ENCODE data around the gene PROX2. TPM values are rescaled to one million over a fixed set of nuclear protein-coding genes. Genes with fewer than 3 reads are reported as not detected.

Gene PROX2
- total RNA-seq, 4 donors from 2014 or later: 0.08 TPM; not detected in 3

DNA sequence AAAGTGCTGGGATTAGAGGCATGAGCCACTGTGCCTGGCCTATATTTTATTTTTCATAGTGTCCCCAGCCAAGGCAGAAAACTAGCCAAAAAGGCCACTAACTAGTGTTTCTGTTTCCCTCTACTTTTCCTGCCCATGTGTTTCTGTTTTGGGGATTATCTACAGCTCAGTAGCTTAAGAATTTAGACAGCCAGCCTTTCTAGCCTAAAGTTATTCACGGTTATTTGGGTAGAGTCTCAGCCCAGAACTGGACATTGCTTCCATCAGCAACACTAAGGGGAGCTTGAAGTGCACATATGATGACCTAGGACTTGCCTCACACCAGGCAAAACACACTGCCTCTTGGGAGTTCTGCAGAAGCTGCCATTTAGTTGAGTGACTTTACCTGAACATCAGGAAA, 17.9 kb downstream of the PROX2 start:
- no peak for ATAC-seq
- H3K27ac ChIP-seq: no peak overlapping the region
- H3K4me1 ChIP-seq: peaks cover 0 to 42% (median 18%) of the 10 kb centered on the region in 3 donors
- WGBS, 2 donors (ENCODE audit: low coverage in 1 of 2): 17% methylated on average over 1 of the region's 1 CpG; no CpG with 5 or more reads in 1 of the 2 donors
- no peaks in the 10 kb centered on the region for H3K27me3 ChIP-seq
- TF ChIP-seq POLR2A (IDR thresholded peaks at IDR 0.05) (no peak), EP300 (IDR thresholded peaks at IDR 0.05) (no peak), POLR2AphosphoS5 (IDR thresholded peaks at IDR 0.05) (no peak)
- TF ChIP-seq, protein P1, sequence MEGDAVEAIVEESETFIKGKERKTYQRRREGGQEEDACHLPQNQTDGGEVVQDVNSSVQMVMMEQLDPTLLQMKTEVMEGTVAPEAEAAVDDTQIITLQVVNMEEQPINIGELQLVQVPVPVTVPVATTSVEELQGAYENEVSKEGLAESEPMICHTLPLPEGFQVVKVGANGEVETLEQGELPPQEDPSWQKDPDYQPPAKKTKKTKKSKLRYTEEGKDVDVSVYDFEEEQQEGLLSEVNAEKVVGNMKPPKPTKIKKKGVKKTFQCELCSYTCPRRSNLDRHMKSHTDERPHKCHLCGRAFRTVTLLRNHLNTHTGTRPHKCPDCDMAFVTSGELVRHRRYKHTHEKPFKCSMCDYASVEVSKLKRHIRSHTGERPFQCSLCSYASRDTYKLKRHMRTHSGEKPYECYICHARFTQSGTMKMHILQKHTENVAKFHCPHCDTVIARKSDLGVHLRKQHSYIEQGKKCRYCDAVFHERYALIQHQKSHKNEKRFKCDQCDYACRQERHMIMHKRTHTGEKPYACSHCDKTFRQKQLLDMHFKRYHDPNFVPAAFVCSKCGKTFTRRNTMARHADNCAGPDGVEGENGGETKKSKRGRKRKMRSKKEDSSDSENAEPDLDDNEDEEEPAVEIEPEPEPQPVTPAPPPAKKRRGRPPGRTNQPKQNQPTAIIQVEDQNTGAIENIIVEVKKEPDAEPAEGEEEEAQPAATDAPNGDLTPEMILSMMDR (IDR thresholded peaks at IDR 0.05): no peak
- no peak overlapping the region for H3K4me3 ChIP-seq
- H3K36me3 ChIP-seq: no peaks in the 10 kb centered on the region
- no peaks in the 10 kb centered on the region for H3K9me3 ChIP-seq

DNA sequence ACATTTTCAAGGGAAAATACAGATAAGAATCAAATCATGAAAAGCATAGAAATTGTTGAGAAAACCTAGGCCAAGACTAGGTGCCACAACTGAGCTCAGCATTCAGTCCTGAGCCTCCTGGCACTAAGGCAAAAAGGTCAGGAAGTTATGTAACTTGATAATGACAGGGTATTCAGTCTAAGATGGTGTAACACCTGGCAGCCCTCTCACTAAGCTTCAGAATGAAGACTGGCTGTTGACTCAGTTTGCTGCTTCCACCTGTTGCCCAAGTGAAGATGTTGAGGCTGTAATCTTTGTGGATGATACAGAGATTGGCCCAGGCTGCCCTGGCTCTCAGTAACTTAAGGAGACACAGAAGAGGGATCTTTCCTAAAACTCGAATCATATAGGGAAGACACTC, 19.6 kb downstream of the PROX2 start:
- Histone ChIP-seq H3K4me1 (peaks cover 0 to 50% (median 19%) of the 10 kb centered on the region in 3 donors), H3K27ac (no peak overlapping the region), H3K4me3 (no peak overlapping the region), H3K27me3 (no peaks in the 10 kb centered on the region), H3K36me3 (no peaks in the 10 kb centered on the region), H3K9me3 (no peaks in the 10 kb centered on the region)
- no peak for TF ChIP-seq POLR2AphosphoS5 (IDR thresholded peaks at IDR 0.05)
- TF ChIP-seq POLR2A (IDR thresholded peaks at IDR 0.05): no peak
- no peak for TF ChIP-seq EP300 (IDR thresholded peaks at IDR 0.05)
- TF ChIP-seq, protein P1 (IDR thresholded peaks at IDR 0.05): no peak
- 80% methylated on average over 1 of the region's 1 CpG; no CpG with 5 or more reads in 1 of the 2 donors for WGBS, 2 donors (ENCODE audit: low coverage in 1 of 2)
- no peak for ATAC-seq

DNA sequence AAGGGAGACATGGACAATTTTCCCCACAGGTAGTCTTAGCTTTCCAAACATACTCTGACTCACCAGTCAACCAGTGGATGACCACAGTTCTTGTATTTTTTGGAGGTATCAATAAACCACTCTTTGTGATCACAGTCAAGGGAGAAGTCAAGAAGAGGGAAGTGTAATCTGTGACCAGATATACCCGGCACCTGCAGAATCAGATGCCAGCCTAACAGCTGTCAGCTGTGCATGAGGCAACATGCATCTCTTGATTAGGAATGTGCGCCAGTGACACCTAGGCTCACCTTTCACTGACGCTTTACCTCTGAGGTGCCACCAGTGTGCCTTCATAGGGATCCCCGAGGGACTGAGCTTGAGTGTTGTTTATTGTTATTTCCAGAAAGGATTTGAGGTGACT, 20.0 kb downstream of the PROX2 start:
- no peaks in the 10 kb centered on the region for H3K9me3 ChIP-seq
- WGBS, 2 donors (ENCODE audit: low coverage in 1 of 2): 60 to 68% methylated on average over 3 of the region's 4 CpGs
- TF ChIP-seq POLR2AphosphoS5 (IDR thresholded peaks at IDR 0.05): no peak
- no peak for TF ChIP-seq POLR2A (IDR thresholded peaks at IDR 0.05)
- TF ChIP-seq, protein P1 (IDR thresholded peaks at IDR 0.05): no peak
- no peak for TF ChIP-seq EP300 (IDR thresholded peaks at IDR 0.05)
- H3K4me3 ChIP-seq: no peak overlapping the region
- ATAC-seq: no peak
- H3K36me3 ChIP-seq: no peaks in the 10 kb centered on the region
- H3K27ac ChIP-seq: no peak overlapping the region
- no peaks in the 10 kb centered on the region for H3K27me3 ChIP-seq
- H3K4me1 ChIP-seq: peaks cover 0 to 46% (median 19%) of the 10 kb centered on the region in 3 donors

DNA sequence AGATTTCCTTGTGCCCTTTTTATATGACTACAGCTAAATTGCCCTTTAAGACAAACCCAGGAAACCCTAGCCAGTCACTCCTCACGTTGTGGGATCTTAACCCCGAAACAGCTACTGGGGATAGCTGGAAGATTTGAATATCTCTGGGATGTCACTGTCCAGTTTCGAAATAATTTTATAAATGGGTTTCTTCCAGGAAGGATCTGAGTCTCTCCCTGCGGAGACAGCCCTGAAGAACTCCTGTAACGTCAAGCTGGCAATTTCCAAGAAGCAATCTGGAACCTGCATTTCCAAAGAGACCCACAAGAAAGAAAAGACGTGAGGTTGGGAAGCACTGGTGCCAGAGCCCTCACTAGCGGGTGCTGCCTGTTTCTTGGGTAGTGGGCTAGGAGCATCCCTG, 20.9 kb downstream of the PROX2 start:
- Histone ChIP-seq H3K27me3 (no peaks in the 10 kb centered on the region), H3K36me3 (no peaks in the 10 kb centered on the region), H3K9me3 (no peaks in the 10 kb centered on the region), H3K4me1 (peaks cover 0 to 36% (median 16%) of the 10 kb centered on the region in 3 donors), H3K4me3 (no peak overlapping the region), H3K27ac (peak overlapping the region in 1 of 4 donors; percentile 50)
- 54 to 66% methylated on average over 5 to 7 of the region's 7 CpGs for WGBS, 2 donors (ENCODE audit: low coverage in 1 of 2)
- ATAC-seq: peak; percentile 50
- no peak for TF ChIP-seq POLR2AphosphoS5 (IDR thresholded peaks at IDR 0.05)
- TF ChIP-seq POLR2A (IDR thresholded peaks at IDR 0.05): no peak
- no peak for TF ChIP-seq EP300 (IDR thresholded peaks at IDR 0.05)
- TF ChIP-seq, protein P1 (IDR thresholded peaks at IDR 0.05): no peak

DNA sequence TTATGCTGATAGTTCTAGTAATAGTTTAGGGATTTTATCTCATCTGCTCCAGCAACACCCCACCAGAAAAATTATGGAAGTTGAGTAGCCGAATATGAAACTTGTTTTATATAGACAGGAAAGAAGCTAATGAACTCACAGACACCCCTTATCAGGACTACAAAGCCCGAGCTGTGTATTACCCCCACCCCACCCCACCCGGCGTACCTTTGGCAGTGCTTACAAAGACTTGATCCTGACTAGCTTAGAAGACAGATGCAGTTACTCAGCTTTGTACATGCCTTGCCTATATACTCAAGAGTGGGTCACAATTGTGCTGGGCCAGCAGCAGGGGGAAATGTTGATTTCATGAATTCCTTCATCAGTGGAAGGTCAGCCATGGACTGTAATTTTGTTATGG, 22.4 kb downstream of the PROX2 start:
- ATAC-seq: no peak
- TF ChIP-seq, protein P1 (IDR thresholded peaks at IDR 0.05): no peak
- TF ChIP-seq POLR2A (IDR thresholded peaks at IDR 0.05): no peak
- TF ChIP-seq EP300 (IDR thresholded peaks at IDR 0.05): no peak
- TF ChIP-seq POLR2AphosphoS5 (IDR thresholded peaks at IDR 0.05): no peak
- H3K27me3 ChIP-seq: no peaks in the 10 kb centered on the region
- no peaks in the 10 kb centered on the region for H3K36me3 ChIP-seq
- peak overlapping the region in 3 of 4 donors; percentile 39 to 79 (median 46) for H3K27ac ChIP-seq
- H3K9me3 ChIP-seq: no peaks in the 10 kb centered on the region
- WGBS, 2 donors (ENCODE audit: low coverage in 1 of 2): 6 to 20% methylated on average over 2 to 4 of the region's 4 CpGs
- peaks cover 0 to 35% (median 16%) of the 10 kb centered on the region in 3 donors for H3K4me1 ChIP-seq
- no peak overlapping the region for H3K4me3 ChIP-seq
